GM04503 (cell line): ENCODE data around the gene PITPNC1.
"Not testable (repeated sequence)": the region's sequence is repeated elsewhere in the genome, so short reads cannot be mapped to it uniquely, and the experiment has no call there.

Experiments
- DNase-seq: peaks from one replicate; pipeline ENCODE4 v3.0.0-alpha.2; 2012; ENCODE audit warnings: low read depth

PITPNC1 gene

DNA sequence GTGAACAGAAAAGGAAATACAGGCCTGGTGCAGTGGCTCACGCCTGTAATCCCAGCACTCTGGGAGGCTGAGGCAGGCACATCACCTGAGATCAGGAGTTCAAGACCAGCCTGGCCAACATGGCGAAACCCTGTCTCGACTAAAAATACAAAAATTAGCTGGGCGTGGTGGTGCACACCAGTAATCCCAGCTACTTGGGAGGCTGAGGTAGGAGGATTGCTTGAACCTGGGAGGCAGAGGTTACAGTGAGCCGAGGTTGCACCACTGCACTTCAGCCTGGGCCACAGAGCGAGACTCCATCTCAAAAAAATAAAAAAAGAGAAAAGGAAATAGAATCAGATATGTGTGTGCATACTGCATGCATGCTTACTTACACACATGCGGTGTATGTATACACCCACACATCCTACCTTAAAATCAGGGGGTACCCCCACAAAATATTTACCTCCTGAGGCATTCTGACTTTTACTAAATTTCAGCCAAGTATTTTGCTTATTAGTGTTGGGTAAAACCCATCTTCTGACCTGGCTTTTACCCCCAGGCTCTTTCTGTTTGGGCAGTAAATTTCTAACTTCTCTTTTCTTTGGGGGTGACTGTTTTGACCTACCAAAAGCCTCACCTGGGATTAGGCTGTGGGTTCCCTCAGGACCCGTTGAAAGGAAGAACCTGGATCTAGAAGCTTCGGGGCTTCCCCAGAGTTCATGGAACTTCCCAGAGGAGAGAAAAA lies 201.8 kb downstream of the PITPNC1 start:
- DNase-seq: not testable (repeated sequence)

- no peak for DNase-seq
Measured at GRCh38 chr17:67582673-67583081, 205.6 kb downstream of the PITPNC1 start.

- DNase-seq: no peak
Measured at GRCh38 chr17:67585077-67585602, 208.1 kb downstream of the PITPNC1 start.

DNA sequence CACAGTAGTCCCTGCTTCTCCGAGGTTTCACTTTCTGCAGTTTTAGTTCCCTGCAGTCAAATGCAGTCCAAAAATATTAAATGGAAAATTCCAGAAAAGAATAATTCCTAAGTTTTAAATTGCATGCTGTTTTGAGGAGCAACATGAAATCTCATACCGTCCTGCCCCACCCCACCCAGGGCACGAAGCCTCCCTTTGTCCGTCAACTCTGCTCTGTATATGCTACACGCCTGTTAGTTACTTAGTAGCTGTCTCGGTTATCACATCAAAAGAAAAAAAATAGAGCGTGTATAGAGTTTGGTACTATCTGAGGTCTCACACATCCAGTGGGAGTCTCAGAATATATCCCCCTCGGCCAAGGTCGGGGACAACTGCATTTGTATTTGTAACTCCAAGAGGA lies 211.2 kb downstream of the PITPNC1 start:
- no peak for DNase-seq

GRCh38 chr17:67594115-67594880 lies 217.2 kb downstream of the PITPNC1 start:
- no peak for DNase-seq

DNA sequence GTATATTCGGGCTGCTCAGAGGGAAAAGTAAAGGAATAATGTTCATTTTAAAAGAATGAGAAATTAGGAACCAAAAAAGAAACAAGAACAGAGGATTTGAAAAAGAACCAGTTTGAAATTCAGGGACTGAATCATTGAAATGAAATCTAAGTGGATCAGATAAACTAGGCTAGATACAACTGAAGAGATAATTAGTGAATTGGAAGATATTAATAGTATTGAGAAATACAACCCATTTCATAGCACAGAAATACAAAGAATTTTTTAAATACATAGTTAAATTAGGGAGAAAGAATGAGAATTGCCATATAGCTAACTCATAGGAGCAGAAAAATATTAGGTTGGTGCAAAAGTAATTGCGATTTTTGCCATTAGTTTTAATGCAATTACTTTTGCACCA lies 223.3 kb downstream of the PITPNC1 start:
- DNase-seq: no peak

DNA sequence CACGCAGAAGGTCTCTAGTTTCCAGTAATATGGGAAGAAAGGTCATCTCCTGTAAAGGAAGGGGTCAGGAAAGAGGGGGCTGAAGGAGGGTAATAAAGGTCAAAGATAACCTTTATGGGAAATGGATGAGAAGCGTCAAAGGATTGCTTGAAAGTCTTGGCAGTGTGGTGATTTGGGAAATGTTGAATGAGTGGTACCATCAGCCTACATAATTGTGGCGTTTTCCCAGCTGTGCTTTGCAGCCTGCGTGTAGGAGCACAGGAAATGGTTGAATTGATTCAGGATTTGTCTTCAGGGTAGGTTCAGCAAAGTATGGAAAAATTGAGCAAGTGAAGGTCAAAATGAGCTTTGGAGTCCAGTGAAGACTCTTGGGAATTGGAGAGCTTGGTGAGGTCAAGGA lies 224.8 kb downstream of the PITPNC1 start:
- no peak for DNase-seq

DNA sequence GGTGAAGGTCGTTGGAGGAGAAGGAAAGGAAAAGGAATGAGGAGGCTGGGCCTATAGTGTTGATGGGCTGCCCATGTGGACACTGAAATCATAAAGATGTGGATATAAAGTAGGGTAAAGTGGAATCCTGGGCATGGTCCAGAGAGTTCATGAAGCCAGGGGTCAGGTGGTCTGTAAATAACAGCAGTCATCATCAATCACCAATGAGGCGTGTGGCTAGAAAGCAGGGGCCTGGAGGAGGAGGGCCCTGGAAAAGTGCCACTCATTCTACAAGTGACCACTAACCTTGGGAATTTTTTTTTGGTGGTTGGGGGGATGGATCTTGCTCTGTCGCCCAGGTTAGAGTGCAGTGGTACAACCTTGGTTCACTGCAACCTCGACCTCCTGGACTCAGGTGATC lies 225.4 kb downstream of the PITPNC1 start:
- DNase-seq: no peak

- DNase-seq: peak; percentile 3
Measured at GRCh38 chr17:67602974-67603373, 225.9 kb downstream of the PITPNC1 start.

DNA sequence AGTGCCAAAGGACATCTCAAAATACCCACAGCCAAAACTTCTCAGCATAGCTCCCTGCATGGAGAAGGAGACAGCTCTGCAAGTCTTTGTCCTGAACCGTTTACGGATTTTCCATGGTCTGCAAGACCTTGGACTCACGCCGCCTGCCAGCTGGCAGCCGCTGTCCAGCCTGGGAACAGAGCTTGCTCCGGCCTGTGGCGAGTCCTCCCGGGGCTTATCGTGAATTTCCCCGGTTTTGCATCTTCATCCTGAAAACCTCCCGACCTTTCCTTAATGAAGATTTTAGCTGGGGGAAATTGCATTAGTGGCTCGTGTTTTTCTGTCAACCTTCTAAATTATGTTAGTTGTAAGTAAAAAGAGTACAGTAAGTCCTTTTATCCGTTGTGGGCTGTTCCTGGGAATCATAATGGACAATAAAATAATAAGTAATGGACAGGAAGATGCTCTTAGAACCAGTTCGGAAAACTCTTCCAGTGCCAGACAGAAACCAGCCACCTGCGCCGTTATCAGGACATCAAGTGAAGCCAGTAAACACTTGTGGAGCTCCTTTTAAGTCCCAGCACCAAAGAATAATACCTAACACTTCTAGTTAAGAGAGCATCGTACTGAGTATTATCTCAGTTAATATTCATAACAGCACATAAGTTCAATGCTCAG lies 228.3 kb downstream of the PITPNC1 start:
- DNase-seq: no peak

GRCh38 chr17:67606471-67606870 lies 229.4 kb downstream of the PITPNC1 start:
- DNase-seq: no peak

GRCh38 chr17:67606896-67607604 lies 230.0 kb downstream of the PITPNC1 start:
- no peak for DNase-seq

GRCh38 chr17:67610061-67610460 lies 233.0 kb downstream of the PITPNC1 start:
- no peak for DNase-seq

DNA sequence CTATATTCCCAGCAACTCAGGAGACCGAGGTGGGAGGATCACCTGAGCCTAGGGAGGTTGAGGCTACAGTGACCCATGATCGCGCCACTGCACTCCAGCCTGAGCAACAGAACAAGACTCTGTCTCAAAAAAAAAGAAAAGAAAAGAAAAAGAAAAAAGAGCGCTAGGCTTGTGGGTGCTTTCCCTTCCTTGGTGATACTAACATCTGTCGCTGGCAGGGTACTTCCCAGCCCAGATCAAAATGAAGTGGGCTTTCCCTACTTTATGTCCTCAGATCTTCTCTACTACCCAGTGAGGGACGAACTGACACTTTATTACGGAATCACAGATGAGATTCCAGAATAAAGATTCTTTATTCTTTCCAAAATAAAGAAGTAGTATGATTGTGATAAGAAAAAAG lies 236.9 kb downstream of the PITPNC1 start:
- DNase-seq: no peak

GRCh38 chr17:67615011-67615561 lies 238.0 kb downstream of the PITPNC1 start:
- DNase-seq: no peak

- no peak for DNase-seq
Measured at GRCh38 chr17:67615736-67616135, 238.7 kb downstream of the PITPNC1 start.

DNA sequence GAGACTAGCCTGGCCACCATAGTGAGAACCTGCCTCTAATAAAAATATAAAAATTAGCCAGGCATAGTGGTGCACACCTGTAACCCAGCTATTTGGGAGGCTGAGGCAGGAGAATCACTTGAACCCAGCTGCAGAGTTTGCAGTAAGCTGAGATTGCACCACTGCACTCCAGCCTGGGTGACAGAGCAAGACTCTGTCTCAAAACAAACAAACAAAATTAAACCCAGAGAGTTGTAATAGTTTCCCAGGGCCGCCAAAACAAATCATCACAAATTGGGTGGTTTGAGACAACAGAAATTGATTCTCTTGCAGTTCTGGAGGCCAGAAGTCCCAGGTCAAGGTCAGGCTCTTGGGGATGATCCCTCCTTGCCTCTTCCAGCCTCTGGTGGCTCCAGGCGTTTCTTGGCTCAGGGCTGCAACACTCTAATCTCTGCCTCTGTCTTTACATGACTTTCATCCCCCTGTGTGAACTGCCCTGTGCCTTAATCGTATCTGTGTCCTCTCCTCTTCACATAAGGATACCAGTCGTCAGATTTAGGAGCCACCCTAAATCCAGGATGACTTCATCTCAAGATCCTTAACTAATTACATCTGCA lies 240.3 kb downstream of the PITPNC1 start:
- no peak for DNase-seq

GRCh38 chr17:67619555-67619954 lies 242.5 kb downstream of the PITPNC1 start:
- DNase-seq: no peak

DNA sequence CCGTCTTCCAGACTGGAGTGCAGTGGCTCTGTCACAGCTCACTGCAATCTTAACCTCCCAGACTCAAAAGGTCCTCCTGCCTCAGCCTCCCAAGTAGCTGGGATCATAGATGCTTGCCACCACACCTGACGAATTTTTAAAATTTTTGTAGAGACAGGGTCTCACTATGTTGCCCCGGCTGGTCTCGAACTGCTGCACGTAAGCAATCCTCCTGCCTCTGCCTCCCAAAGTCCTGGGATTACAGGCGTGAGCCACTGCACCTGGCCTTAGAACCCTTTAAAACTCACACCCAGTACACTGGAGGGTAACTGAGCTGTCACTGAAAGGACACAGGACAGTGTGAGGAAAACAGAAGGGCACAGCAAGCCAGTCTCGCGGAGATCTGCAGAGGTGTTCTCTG lies 243.0 kb downstream of the PITPNC1 start:
- no peak for DNase-seq

DNA sequence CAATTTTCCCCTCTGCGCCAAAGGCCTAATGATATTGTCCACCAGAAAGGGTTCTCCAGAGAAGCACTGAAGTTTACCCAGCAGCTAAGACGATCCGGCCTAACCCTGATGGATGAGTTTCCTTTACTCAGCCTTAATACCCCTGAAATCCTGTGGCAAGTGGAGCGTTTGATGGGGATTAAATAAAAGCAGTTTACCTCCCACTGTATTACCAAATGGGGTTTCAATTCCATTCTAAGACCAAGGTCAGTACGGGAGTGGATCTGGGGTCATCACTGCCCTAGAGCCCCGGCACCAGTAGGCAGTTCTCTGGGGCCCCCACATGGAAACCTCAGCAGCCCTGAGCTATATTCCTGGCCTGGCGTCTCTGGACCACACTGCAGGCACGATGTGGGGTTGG lies 243.6 kb downstream of the PITPNC1 start:
- no peak for DNase-seq

- no peak for DNase-seq
Measured at GRCh38 chr17:67623767-67624166, 246.7 kb downstream of the PITPNC1 start.
